Ishikawa (cell line): ENCODE results near the gene SLC28A2.

Experiments
- CEBPB ChIP-seq: IDR thresholded peaks from 2 replicates; pipeline ENCODE4 v1.6.1; 2012
- CREB1 ChIP-seq: IDR thresholded peaks from 2 replicates; pipeline ENCODE4 v1.6.1; 2012; ENCODE audit warnings: low read depth
- EGR1 ChIP-seq: IDR thresholded peaks from 2 replicates; pipeline ENCODE4 v1.6.1; 2012
- EP300 ChIP-seq: IDR thresholded peaks from 2 replicates; pipeline ENCODE4 v1.6.1; 2012; ENCODE audit warnings: borderline replicate concordance
- FOXM1 ChIP-seq: IDR thresholded peaks from 2 replicates; pipeline ENCODE4 v1.6.1; 2012; ENCODE audit warnings: low read depth, borderline replicate concordance
- NFIC ChIP-seq: IDR thresholded peaks from 2 replicates; pipeline ENCODE4 v1.6.1; 2012
- RAD21 ChIP-seq: IDR thresholded peaks from 2 replicates; pipeline ENCODE4 v1.6.1; 2012; ENCODE audit warnings: low read depth
- TAF1 ChIP-seq: IDR thresholded peaks from 2 replicates; pipeline ENCODE4 v1.6.1; 2012; ENCODE audit warnings: low read depth, mild to moderate bottlenecking
- TCF12 ChIP-seq: IDR thresholded peaks from 2 replicates; pipeline ENCODE4 v1.6.1; 2012; ENCODE audit warnings: low read depth
- TEAD4 ChIP-seq: IDR thresholded peaks from 2 replicates; pipeline ENCODE4 v1.6.1; 2012
- YY1 ChIP-seq: IDR thresholded peaks from 2 replicates; pipeline ENCODE4 v1.6.1; 2012; ENCODE audit warnings: low read depth
- ZBTB7A ChIP-seq: IDR thresholded peaks from 2 replicates; pipeline ENCODE4 v1.6.1; 2012; ENCODE audit warnings: low read depth
- TF ChIP-seq, protein P1 (sequence below): IDR thresholded peaks from 2 replicates; pipeline ENCODE4 v1.6.1; 2012; ENCODE audit warnings: low read depth, mild to moderate bottlenecking
- TF ChIP-seq, protein P2 (sequence below): IDR thresholded peaks from 2 replicates; pipeline ENCODE4 v1.6.1; 2012
- TF ChIP-seq, protein P3 (sequence below): IDR thresholded peaks from 2 replicates; pipeline ENCODE4 v1.6.1; 2012

The SLC28A2 gene

DNA sequence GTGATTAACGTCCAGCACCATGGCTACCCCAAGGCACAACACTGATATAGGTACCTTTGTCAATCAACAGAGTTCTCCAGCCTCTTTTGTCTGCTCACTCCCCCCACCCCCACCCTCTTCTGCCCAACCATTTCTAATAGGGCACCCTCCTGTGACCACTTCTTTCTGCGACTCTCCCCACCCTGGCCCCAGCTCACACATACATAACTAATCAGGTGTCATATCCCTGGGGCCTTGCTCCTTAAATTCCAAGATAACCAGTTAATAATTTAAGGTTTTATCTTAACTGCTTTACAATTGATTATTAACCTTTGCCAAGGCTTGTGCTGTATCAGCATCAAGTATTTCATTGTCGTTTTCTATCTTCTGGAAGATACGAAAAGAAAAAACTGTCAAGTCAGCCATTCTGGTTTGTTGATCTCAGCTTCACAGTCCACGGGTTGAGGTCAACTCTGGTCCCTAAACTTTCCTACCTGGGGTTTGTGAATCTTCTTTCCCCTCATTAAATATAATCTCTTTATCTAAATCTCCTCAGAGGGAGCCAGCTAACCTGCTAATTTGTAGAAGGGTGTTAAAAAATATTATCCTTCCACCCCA, 27.3 kb upstream of the SLC28A2 start:
- no peak for TF ChIP-seq NFIC
- no peak for TF ChIP-seq CREB1
- TF ChIP-seq RAD21 = no peak
- TF ChIP-seq, protein P1, sequence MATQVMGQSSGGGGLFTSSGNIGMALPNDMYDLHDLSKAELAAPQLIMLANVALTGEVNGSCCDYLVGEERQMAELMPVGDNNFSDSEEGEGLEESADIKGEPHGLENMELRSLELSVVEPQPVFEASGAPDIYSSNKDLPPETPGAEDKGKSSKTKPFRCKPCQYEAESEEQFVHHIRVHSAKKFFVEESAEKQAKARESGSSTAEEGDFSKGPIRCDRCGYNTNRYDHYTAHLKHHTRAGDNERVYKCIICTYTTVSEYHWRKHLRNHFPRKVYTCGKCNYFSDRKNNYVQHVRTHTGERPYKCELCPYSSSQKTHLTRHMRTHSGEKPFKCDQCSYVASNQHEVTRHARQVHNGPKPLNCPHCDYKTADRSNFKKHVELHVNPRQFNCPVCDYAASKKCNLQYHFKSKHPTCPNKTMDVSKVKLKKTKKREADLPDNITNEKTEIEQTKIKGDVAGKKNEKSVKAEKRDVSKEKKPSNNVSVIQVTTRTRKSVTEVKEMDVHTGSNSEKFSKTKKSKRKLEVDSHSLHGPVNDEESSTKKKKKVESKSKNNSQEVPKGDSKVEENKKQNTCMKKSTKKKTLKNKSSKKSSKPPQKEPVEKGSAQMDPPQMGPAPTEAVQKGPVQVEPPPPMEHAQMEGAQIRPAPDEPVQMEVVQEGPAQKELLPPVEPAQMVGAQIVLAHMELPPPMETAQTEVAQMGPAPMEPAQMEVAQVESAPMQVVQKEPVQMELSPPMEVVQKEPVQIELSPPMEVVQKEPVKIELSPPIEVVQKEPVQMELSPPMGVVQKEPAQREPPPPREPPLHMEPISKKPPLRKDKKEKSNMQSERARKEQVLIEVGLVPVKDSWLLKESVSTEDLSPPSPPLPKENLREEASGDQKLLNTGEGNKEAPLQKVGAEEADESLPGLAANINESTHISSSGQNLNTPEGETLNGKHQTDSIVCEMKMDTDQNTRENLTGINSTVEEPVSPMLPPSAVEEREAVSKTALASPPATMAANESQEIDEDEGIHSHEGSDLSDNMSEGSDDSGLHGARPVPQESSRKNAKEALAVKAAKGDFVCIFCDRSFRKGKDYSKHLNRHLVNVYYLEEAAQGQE = no peak
- no peak for TF ChIP-seq YY1
- TF ChIP-seq, protein P2, sequence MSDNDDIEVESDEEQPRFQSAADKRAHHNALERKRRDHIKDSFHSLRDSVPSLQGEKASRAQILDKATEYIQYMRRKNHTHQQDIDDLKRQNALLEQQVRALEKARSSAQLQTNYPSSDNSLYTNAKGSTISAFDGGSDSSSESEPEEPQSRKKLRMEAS = no peak
- no peak for TF ChIP-seq EP300
- TF ChIP-seq, protein P3, sequence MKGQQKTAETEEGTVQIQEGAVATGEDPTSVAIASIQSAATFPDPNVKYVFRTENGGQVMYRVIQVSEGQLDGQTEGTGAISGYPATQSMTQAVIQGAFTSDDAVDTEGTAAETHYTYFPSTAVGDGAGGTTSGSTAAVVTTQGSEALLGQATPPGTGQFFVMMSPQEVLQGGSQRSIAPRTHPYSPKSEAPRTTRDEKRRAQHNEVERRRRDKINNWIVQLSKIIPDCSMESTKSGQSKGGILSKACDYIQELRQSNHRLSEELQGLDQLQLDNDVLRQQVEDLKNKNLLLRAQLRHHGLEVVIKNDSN = no peak
- no peak for TF ChIP-seq TAF1
- no peak for TF ChIP-seq ZBTB7A
- TF ChIP-seq TEAD4 = no peak
- no peak for TF ChIP-seq TCF12
- no peak for TF ChIP-seq CEBPB
- TF ChIP-seq FOXM1 = no peak

DNA sequence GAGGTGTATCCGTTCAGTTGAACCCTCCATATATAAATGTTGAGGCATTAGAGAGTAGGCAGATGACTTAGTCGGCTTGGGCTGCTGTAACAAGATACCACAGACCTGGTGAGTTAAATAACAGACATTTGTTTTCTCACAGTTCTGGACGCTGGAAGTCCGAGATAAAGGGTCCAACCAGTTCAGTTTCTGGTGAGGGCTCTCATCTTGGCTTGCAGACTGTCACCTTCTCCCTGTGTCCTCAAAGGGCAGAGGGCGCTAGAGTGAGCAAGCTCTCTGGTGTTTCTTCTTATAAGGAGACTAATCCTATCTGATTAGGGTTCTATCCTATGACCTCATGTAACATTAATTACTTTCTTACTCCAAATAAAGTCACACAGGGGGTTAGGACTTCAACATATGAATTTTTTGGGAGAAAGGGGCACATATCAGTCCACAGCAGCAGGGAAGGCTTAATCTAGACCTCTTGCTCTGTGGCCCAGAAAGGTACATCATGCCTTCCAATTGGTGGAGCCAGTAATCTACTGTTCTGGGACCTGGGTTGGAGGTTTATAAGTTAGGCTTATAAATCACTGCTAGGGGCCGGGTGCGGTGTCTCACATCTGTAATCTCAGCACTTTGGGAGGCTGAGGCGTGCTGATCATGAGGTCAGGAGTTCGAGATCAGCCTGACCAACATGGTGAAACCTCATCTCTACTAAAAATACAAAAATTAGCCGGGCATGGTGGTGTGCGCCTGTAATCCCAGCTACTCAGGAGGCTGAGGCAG, 26.3 kb upstream of the SLC28A2 start:
- TF ChIP-seq, protein P2 = no peak
- TF ChIP-seq, protein P1 = no peak
- TF ChIP-seq EGR1 = no peak
- TF ChIP-seq TEAD4 = no peak
- no peak for TF ChIP-seq CEBPB
- TF ChIP-seq NFIC = no peak
- no peak for TF ChIP-seq TCF12
- TF ChIP-seq, protein P3 = no peak
- no peak for TF ChIP-seq RAD21

DNA sequence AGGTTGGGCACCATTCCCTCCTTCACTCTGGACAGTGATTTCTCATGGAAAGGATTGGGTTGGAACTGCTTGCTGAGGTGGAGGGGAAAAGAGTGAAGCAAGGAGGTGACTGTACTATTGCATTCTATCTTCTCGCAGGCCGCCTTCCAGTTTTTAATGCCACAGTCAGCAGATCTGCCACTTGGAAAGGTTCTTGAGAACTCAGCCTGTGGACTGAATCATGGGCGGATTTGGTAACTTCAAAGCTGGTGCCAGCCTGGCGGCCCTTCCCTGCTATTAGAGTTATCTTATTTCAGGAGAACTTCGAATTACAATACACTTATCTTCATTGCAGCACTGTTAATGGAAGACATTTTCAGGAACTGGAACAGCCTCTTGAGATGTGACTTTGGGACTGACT, 23.1 kb upstream of the SLC28A2 start:
- TF ChIP-seq EP300 (no peak), ZBTB7A (no peak), FOXM1 (no peak), YY1 (no peak), TEAD4 (no peak), NFIC (no peak), EGR1 (no peak), CEBPB (no peak), TAF1 (no peak), TCF12 (no peak), CREB1 (no peak)
- TF ChIP-seq, protein P1 = no peak
- TF ChIP-seq, protein P3 = no peak
